Mesenchymal stem cell (in vitro differentiated cells and primary cell): ENCODE results near the gene PGGHG.

Experiments
- DNase-seq: peaks from one replicate; pipeline ENCODE4 v3.0.0-alpha.2; 2013
- H2AFZ ChIP-seq: one replicate; pipeline ENCODE4 v1.6.1; 2013; ENCODE audit warnings: low read depth, mild to moderate bottlenecking, control low read depth, inconsistent platforms, low read length, moderate library complexity
- H2AK5ac ChIP-seq: 2 replicates; pipeline ENCODE4 v1.6.1; 2013; ENCODE audit warnings: low read length, moderate library complexity, mild to moderate bottlenecking, inconsistent platforms; ENCODE audit not compliant: severe bottlenecking
- H2BK120ac ChIP-seq: one replicate; pipeline ENCODE4 v1.6.1; 2013; ENCODE audit warnings: low read depth, mild to moderate bottlenecking, inconsistent platforms, low read length, moderate library complexity
- H2BK12ac ChIP-seq, 2 experiments: one replicate each; pipeline ENCODE4 v1.6.1; 2013; ENCODE audit warnings: inconsistent platforms in 2 of 2, low read length in 2 of 2, mild to moderate bottlenecking in 2 of 2, moderate library complexity in 2 of 2, control low read depth in 1 of 2
- H2BK15ac ChIP-seq: one replicate; pipeline ENCODE4 v1.6.1; 2013; ENCODE audit warnings: mild to moderate bottlenecking, low read depth, inconsistent platforms; ENCODE audit not compliant: poor library complexity, severe bottlenecking
- H2BK5ac ChIP-seq: 2 replicates; pipeline ENCODE4 v1.6.1; 2013; ENCODE audit warnings: low read depth, mild to moderate bottlenecking, low read length, control low read depth, inconsistent platforms; ENCODE audit not compliant: poor library complexity, severe bottlenecking
- H3K14ac ChIP-seq, 2 experiments: one replicate each; pipeline ENCODE4 v1.6.1; 2013; ENCODE audit warnings: inconsistent platforms in 2 of 2, low read length in 2 of 2, control low read depth in 1 of 2, mild to moderate bottlenecking in 1 of 2, moderate library complexity in 1 of 2
- H3K18ac ChIP-seq, 2 experiments: one replicate each; pipeline ENCODE4 v1.6.1; 2013; ENCODE audit warnings: inconsistent platforms in 2 of 2, low read length in 2 of 2, control low read depth in 1 of 2, low read depth in 1 of 2, mild to moderate bottlenecking in 1 of 2
- H3K23ac ChIP-seq, 2 experiments: one replicate each; pipeline ENCODE4 v1.6.1; 2013; ENCODE audit warnings: inconsistent platforms in 2 of 2, low read length in 2 of 2, mild to moderate bottlenecking in 2 of 2, moderate library complexity in 2 of 2, control low read depth in 1 of 2
- H3K27ac ChIP-seq: 2 replicates; pipeline ENCODE4 v1.5.1; 2013; ENCODE audit warnings: mild to moderate bottlenecking, moderate library complexity, low read length, control low read depth, inconsistent platforms; ENCODE audit not compliant: poor library complexity, severe bottlenecking
- H3K27me3 ChIP-seq, 2 experiments: 2 replicates each; pipeline versions ENCODE4 v1.6.1 to v1.7.0; 2013; ENCODE audit warnings: low read length in 2 of 2, mild to moderate bottlenecking in 2 of 2, moderate library complexity in 2 of 2, control low read depth in 1 of 2, inconsistent platforms in 1 of 2; ENCODE audit not compliant: control insufficient read depth in 1 of 2, insufficient read depth in 1 of 2
- H3K36me3 ChIP-seq, 2 experiments: 2 replicates each; pipeline versions ENCODE4 v1.6.1 to v1.7.0; 2013; ENCODE audit warnings: low read length in 2 of 2, control low read depth in 1 of 2, inconsistent platforms in 1 of 2, low read depth in 1 of 2, mild to moderate bottlenecking in 1 of 2; ENCODE audit not compliant: insufficient read depth in 2 of 2, control insufficient read depth in 1 of 2
- H3K4ac ChIP-seq, 2 experiments: one replicate each; pipeline ENCODE4 v1.6.1; 2013; ENCODE audit warnings: inconsistent platforms in 2 of 2, low read length in 2 of 2, mild to moderate bottlenecking in 2 of 2, moderate library complexity in 2 of 2, control low read depth in 1 of 2, low read depth in 1 of 2
- H3K4me1 ChIP-seq: 2 replicates; pipeline ENCODE4 v1.6.1; 2013; ENCODE audit warnings: low read depth, low read length, control low read depth; ENCODE audit not compliant: control insufficient read depth, insufficient read depth
- H3K4me2 ChIP-seq: 2 replicates; pipeline ENCODE4 v1.6.1; 2013; ENCODE audit warnings: low read length, mild to moderate bottlenecking, inconsistent platforms; ENCODE audit not compliant: poor library complexity, severe bottlenecking
- H3K4me3 ChIP-seq, 2 experiments: 2 replicates each; pipeline versions ENCODE4 v1.5.1 to v1.7.0; 2013; ENCODE audit warnings: low read length in 2 of 2, mild to moderate bottlenecking in 2 of 2, control low read depth in 1 of 2, low read depth in 1 of 2; ENCODE audit not compliant: insufficient read depth in 1 of 2
- H3K79me1 ChIP-seq: replicated peaks from 2 replicates; pipeline ENCODE4 v1.6.1; 2013; ENCODE audit warnings: mild to moderate bottlenecking, control low read depth, low read length, inconsistent platforms; ENCODE audit not compliant: poor library complexity, severe bottlenecking
- H3K9ac ChIP-seq: 2 replicates; pipeline ENCODE4 v1.7.0; 2013; ENCODE audit warnings: mild to moderate bottlenecking, low read length, moderate library complexity
- H3K9me3 ChIP-seq: 2 replicates; pipeline ENCODE4 v1.7.0; 2013; ENCODE audit warnings: mild to moderate bottlenecking, low read length; ENCODE audit not compliant: control insufficient read depth
- H4K8ac ChIP-seq: one replicate; pipeline ENCODE4 v1.6.1; 2013; ENCODE audit warnings: inconsistent platforms, mild to moderate bottlenecking, low read length, moderate library complexity
- H4K91ac ChIP-seq: one replicate; pipeline ENCODE4 v1.6.1; 2013; ENCODE audit warnings: mild to moderate bottlenecking, low read length, inconsistent platforms
- WGBS: methylation state at CpG from one replicate; pipeline ENCODE4 v1.1.7; 2013; ENCODE audit warnings: mixed read lengths; 5-methylcytosine and 5-hydroxymethylcytosine counted together

The PGGHG gene

DNA sequence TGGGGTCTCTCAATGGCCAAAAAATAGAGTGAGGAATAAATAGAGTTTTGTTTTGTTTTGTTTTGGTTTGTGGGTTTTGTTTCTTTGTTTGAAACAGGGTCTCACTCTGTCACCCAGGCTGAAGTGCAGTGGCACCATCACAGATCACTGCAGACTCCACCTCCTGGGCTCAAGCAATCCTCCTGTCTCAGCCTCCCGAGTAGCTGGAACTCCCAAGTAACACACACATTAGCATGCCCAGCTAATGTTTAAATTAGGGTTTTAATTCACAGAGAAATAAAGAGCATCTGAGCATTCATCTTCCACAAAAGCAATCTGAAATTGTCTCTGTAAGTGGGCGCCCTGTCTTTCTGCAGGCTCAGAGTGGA is 40.9 kb downstream of the PGGHG start:
- H3K18ac ChIP-seq: no peak overlapping the region
- peaks cover 2% of the 10 kb centered on the region for H3K79me1 ChIP-seq
- no peak overlapping the region for H2AK5ac ChIP-seq
- peak overlapping the region in 1 of 2 experiments; percentile 72 for H2BK12ac ChIP-seq
- 100% methylated on average over 2 of the region's 2 CpGs for whole genome bisulfite sequencing
- no peaks in the 10 kb centered on the region for H3K36me3 ChIP-seq
- H2BK120ac ChIP-seq: no peak overlapping the region
- no peak overlapping the region for H2AFZ ChIP-seq
- H4K8ac ChIP-seq: no peak overlapping the region
- H3K27me3 ChIP-seq: no peaks in the 10 kb centered on the region
- H3K4me3 ChIP-seq: no peak overlapping the region
- no peak overlapping the region for H2BK15ac ChIP-seq
- no peak overlapping the region for H3K4ac ChIP-seq
- no peak overlapping the region for H3K9ac ChIP-seq
- peaks cover 26% of the 10 kb centered on the region for H3K4me1 ChIP-seq
- no peak overlapping the region for H3K23ac ChIP-seq
- no peak overlapping the region for H2BK5ac ChIP-seq
- no peak overlapping the region for H3K27ac ChIP-seq
- no peaks in the 10 kb centered on the region for H3K9me3 ChIP-seq
- H4K91ac ChIP-seq: no peak overlapping the region
- DNase-seq: no peak
- H3K4me2 ChIP-seq: no peak overlapping the region
- no peak overlapping the region for H3K14ac ChIP-seq

DNA sequence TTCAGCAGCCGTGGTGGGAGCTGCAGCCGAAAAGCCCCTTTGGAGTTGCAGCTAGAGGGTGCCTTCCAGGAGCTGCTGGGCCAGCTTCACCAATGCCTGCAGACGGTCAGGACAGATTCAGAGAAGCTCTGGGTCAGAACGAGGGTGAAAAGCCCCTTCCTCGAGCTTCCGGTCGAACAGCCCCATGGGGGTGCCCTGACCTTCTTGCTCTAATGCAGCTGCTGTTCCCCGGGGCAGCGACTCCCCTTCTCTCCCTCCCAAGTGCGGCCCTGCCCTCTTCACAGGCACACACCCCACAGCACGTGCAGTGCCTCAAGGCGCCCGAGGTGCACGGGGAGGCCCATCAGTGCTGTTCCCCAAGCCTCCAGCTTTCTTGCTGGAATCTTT is 41.4 kb downstream of the PGGHG start:
- H3K4me2 ChIP-seq: no peak overlapping the region
- no peak overlapping the region for H2BK120ac ChIP-seq
- H3K27me3 ChIP-seq: no peaks in the 10 kb centered on the region
- H2BK12ac ChIP-seq: peak overlapping the region; percentile 9 to 72
- no peak overlapping the region for H3K4ac ChIP-seq
- no peak for DNase-seq
- no peak overlapping the region for H3K23ac ChIP-seq
- no peak overlapping the region for H2BK5ac ChIP-seq
- peak overlapping the region; percentile 13 for H2BK15ac ChIP-seq
- H3K14ac ChIP-seq: no peak overlapping the region
- no peak overlapping the region for H2AFZ ChIP-seq
- H4K91ac ChIP-seq: no peak overlapping the region
- H3K9ac ChIP-seq: no peak overlapping the region
- H3K4me1 ChIP-seq: peaks cover 26% of the 10 kb centered on the region
- 94% methylated on average over 14 of the region's 14 CpGs for WGBS
- H3K36me3 ChIP-seq: no peaks in the 10 kb centered on the region
- H3K79me1 ChIP-seq: peaks cover 2% of the 10 kb centered on the region
- H4K8ac ChIP-seq: no peak overlapping the region
- no peak overlapping the region for H2AK5ac ChIP-seq
- no peaks in the 10 kb centered on the region for H3K9me3 ChIP-seq
- no peak overlapping the region for H3K27ac ChIP-seq
- no peak overlapping the region for H3K4me3 ChIP-seq
- H3K18ac ChIP-seq: no peak overlapping the region

- no peak overlapping the region for H2BK120ac ChIP-seq
- no peaks in the 10 kb centered on the region for H3K36me3 ChIP-seq
- WGBS: 91% methylated on average over 34 of the region's 34 CpGs
- no peak overlapping the region for H3K4ac ChIP-seq
- peak overlapping the region; percentile 56 for H2BK15ac ChIP-seq
- H3K23ac ChIP-seq: no peak overlapping the region
- H3K79me1 ChIP-seq: no peaks in the 10 kb centered on the region
- H2BK12ac ChIP-seq: peak overlapping the region; percentile 9 to 38
- H3K27ac ChIP-seq: no peak overlapping the region
- no peak overlapping the region for H2AK5ac ChIP-seq
- no peaks in the 10 kb centered on the region for H3K9me3 ChIP-seq
- no peaks in the 10 kb centered on the region for H3K27me3 ChIP-seq
- H3K14ac ChIP-seq: no peak overlapping the region
- no peak overlapping the region for H3K4me3 ChIP-seq
- DNase-seq: no peak
- H3K18ac ChIP-seq: no peak overlapping the region
- no peak overlapping the region for H2AFZ ChIP-seq
- H3K4me2 ChIP-seq: no peak overlapping the region
- no peak overlapping the region for H4K91ac ChIP-seq
- no peak overlapping the region for H4K8ac ChIP-seq
- no peak overlapping the region for H2BK5ac ChIP-seq
- no peak overlapping the region for H3K9ac ChIP-seq
- H3K4me1 ChIP-seq: peaks cover 28% of the 10 kb centered on the region
Observed at GRCh38 chr11:330694-331357, 41.9 kb downstream of the PGGHG start.

DNA sequence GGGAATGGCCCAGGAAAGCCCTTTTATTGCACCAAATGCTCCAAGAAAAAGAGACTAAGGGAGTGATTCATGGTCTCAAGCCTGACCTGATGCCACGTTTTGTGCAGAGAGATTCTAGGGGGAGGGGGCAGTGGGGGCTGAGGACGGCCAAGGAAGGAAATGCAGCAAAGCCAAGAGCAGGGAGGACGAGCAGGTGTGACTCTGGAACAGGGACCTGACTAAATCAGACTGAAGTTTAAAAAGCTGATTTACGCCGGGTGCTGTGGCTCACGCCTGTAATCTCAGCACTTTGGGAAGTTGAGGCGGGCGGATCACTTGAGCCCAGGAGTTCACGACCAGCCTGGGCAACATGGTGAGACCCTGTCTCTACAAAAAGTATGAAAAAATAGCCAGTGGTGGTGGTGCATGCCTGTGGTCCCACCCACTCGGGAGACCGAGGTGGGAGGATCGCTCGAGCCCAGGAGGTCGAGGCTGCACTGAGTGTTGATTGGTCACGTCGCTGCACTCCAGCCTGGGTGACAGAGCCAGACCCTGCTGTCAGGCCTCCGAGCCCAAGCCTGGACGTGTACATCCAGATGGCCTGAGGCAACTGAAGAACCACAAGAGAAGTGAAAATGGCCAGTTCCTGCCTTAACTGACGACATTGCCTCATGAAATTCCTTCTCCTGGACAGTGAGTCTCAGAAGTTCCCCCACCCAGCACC is 42.6 kb downstream of the PGGHG start:
- no peak overlapping the region for H4K8ac ChIP-seq
- no peaks in the 10 kb centered on the region for H3K9me3 ChIP-seq
- H2BK120ac ChIP-seq: no peak overlapping the region
- H4K91ac ChIP-seq: no peak overlapping the region
- WGBS: 92% methylated on average over 19 of the region's 19 CpGs
- no peak overlapping the region for H3K4me2 ChIP-seq
- no peaks in the 10 kb centered on the region for H3K79me1 ChIP-seq
- no peaks in the 10 kb centered on the region for H3K36me3 ChIP-seq
- no peak overlapping the region for H2BK12ac ChIP-seq
- no peaks in the 10 kb centered on the region for H3K27me3 ChIP-seq
- H2BK15ac ChIP-seq: no peak overlapping the region
- H3K4ac ChIP-seq: no peak overlapping the region
- H2AK5ac ChIP-seq: no peak overlapping the region
- H3K4me3 ChIP-seq: no peak overlapping the region
- H3K4me1 ChIP-seq: peaks cover 26% of the 10 kb centered on the region
- no peak overlapping the region for H3K27ac ChIP-seq
- H3K14ac ChIP-seq: no peak overlapping the region
- no peak overlapping the region for H2AFZ ChIP-seq
- H3K9ac ChIP-seq: no peak overlapping the region
- H3K23ac ChIP-seq: no peak overlapping the region
- no peak overlapping the region for H3K18ac ChIP-seq
- H2BK5ac ChIP-seq: no peak overlapping the region
- DNase-seq: no peak
